Measurements from ENCODE around the gene TAF9. TPM values are rescaled to one million over a fixed set of nuclear protein-coding genes. Genes with fewer than 3 reads are reported as not detected.

TAF9 gene
- total and polyA plus RNA-seq, 2 of the 13 experiments (the other 11 are each of a cell fraction or from before 2014, with no cell fraction given) = 113 to 218 TPM

DNA sequence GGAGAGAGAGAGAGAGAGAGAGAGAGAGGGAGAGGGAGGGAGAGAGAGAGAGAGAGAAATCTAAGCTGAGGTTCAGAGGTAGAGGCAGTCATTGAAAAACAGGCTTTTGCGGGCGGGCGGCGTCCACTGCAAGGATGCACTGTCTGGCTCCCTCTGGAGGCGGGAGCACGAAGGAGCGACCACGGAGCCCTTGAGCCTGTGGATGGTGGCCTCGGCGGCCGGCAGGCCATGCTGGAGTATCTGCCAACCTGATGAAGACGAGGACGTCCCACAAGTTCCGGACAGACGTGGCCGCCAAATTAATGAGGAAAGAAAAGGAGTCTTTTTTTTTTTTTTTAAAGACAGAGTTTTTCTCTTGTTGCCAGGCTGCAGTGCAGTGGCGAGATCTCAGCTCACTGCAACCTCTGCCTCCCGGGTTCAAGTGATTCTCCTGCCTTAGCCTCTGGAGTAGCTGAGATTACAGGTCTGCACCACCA lies 34.5 kb downstream of the TAF9 start (continued):
- TF ChIP-seq NR2F6 (IDR thresholded peaks at IDR 0.05) (no peak), NR2F6 (CRISPR knock-in tag; IDR thresholded peaks at IDR 0.05) (no peak), ZNF501 (CRISPR knock-in tag; IDR thresholded peaks at IDR 0.05) (0 out of 2 replicates have a peak, but pooled peaks have one; percentile 45), MTA3 (CRISPR knock-in tag; IDR thresholded peaks at IDR 0.05) (no peak), ZNF569 (CRISPR knock-in tag; IDR thresholded peaks at IDR 0.05; ENCODE audit: borderline replicate concordance) (no peak), ZNF460 (CRISPR knock-in tag; IDR thresholded peaks at IDR 0.05; ENCODE audit: borderline replicate concordance) (no peak), SP4 (CRISPR knock-in tag; IDR thresholded peaks at IDR 0.05) (no peak), ZNF766 (CRISPR knock-in tag; IDR thresholded peaks at IDR 0.05; ENCODE audit: borderline replicate concordance) (peak; percentile 69; the same call in 1 of the 2 replicates), ZNF468 (CRISPR knock-in tag; IDR thresholded peaks at IDR 0.05) (no peak), JDP2 (CRISPR knock-in tag; IDR thresholded peaks at IDR 0.05; ENCODE audit: borderline replicate concordance) (no peak), TP53 (CRISPR knock-in tag; conservative IDR thresholded peaks at IDR 0.05) (no peak), ZBTB20 (CRISPR knock-in tag; IDR thresholded peaks at IDR 0.05; ENCODE audit: borderline replicate concordance, low read depth) (0 out of 2 replicates have a peak, but pooled peaks have one; percentile 30), ZNF138 (CRISPR knock-in tag; IDR thresholded peaks at IDR 0.05; ENCODE audit: low read depth) (no peak), ATRX (CRISPR knock-in tag; IDR thresholded peaks at IDR 0.05; ENCODE audit: borderline replicate concordance) (no peak), NCOA2 (CRISPR knock-in tag; IDR thresholded peaks at IDR 0.05) (no peak), MXD4 (CRISPR knock-in tag; IDR thresholded peaks at IDR 0.05) (no peak), SUZ12 (IDR thresholded peaks at IDR 0.05; ENCODE audit: low read depth, low read length) (no peak), MYC (CRISPR knock-in tag; IDR thresholded peaks at IDR 0.05; ENCODE audit: borderline replicate concordance) (peak; percentile 29; the same call in 1 of the 2 replicates), ZBTB42 (CRISPR knock-in tag; IDR thresholded peaks at IDR 0.05) (no peak), THAP11 (CRISPR knock-in tag; IDR thresholded peaks at IDR 0.05) (0 out of 2 replicates have a peak, but pooled peaks have one; percentile 24), POLR2G (IDR thresholded peaks at IDR 0.05; ENCODE audit: low read depth, low read length) (no peak), TOE1 (CRISPR knock-in tag; IDR thresholded peaks at IDR 0.05) (no peak), GFI1 (CRISPR knock-in tag; IDR thresholded peaks at IDR 0.05; ENCODE audit: borderline replicate concordance) (peak; percentile 60; the same call in 1 of the 2 replicates), ZNF709 (CRISPR knock-in tag; IDR thresholded peaks at IDR 0.05) (no peak), ZFX (CRISPR knock-in tag; IDR thresholded peaks at IDR 0.05; ENCODE audit: low read depth) (peak; percentile 51; the same call in 1 of the 2 replicates), ZNF20 (CRISPR knock-in tag; IDR thresholded peaks at IDR 0.05) (no peak), KLF16 (CRISPR knock-in tag; IDR thresholded peaks at IDR 0.05) (peak in 1 of 2 experiments; percentile 52; a peak in 1 of 4 replicates), ZMYM2 (CRISPR knock-in tag; IDR thresholded peaks at IDR 0.05) (no peak), ZNF292 (CRISPR knock-in tag; IDR thresholded peaks at IDR 0.05; ENCODE audit: borderline replicate concordance, low read depth) (peak; percentile 76), ZNF12 (CRISPR knock-in tag; IDR thresholded peaks at IDR 0.05) (no peak)
- TF ChIP-seq, protein P1, sequence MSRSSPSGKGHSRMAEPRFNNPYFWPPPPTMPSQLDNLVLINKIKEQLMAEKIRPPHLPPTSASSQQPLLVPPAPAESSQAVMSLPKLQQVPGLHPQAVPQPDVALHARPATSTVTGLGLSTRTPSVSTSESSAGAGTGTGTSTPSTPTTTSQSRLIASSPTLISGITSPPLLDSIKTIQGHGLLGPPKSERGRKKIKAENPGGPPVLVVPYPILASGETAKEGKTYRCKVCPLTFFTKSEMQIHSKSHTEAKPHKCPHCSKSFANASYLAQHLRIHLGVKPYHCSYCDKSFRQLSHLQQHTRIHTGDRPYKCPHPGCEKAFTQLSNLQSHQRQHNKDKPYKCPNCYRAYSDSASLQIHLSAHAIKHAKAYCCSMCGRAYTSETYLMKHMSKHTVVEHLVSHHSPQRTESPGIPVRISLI (CRISPR knock-in tag; IDR thresholded peaks at IDR 0.05; ENCODE audit: borderline replicate concordance) = peak; percentile 36; the same call in 1 of the 2 replicates
- TF ChIP-seq, protein P2, sequence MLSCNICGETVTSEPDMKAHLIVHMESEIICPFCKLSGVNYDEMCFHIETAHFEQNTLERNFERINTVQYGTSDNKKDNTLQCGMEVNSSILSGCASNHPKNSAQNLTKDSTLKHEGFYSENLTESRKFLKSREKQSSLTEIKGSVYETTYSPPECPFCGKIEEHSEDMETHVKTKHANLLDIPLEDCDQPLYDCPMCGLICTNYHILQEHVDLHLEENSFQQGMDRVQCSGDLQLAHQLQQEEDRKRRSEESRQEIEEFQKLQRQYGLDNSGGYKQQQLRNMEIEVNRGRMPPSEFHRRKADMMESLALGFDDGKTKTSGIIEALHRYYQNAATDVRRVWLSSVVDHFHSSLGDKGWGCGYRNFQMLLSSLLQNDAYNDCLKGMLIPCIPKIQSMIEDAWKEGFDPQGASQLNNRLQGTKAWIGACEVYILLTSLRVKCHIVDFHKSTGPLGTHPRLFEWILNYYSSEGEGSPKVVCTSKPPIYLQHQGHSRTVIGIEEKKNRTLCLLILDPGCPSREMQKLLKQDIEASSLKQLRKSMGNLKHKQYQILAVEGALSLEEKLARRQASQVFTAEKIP (CRISPR knock-in tag; IDR thresholded peaks at IDR 0.05; ENCODE audit: borderline replicate concordance) = no peak
